Neural cell (in vitro differentiated cells): ENCODE results near the gene GPR152. TPM values are rescaled to one million over a fixed set of nuclear protein-coding genes. Genes with fewer than 3 reads are reported as not detected.
"Not testable (repeated sequence)": the region's sequence is repeated elsewhere in the genome, so short reads cannot be mapped to it uniquely, and the experiment has no call there.

Experiments
- H2AFZ ChIP-seq: fragments of 200-600, 300-800 bp; sonication (generic), shearing (Covaris generic); 2 replicates; pipeline ENCODE4 v1.6.0; 2014; ENCODE audit warnings: low read depth, mild to moderate bottlenecking, antibody characterized with exemption, low read length, moderate library complexity
- H3F3A ChIP-seq: fragments of 200-600 bp; shearing (Covaris generic); 2 replicates; pipeline ENCODE4 v1.6.1; 2016; ENCODE audit warnings: mild to moderate bottlenecking, moderate library complexity, mixed read lengths, antibody characterized with exemption, low read length; ENCODE audit not compliant: insufficient read depth, poor library complexity, severe bottlenecking
- H3K27ac ChIP-seq: fragments of 200-600, 300-800 bp; sonication (generic), shearing (Covaris generic); 2 replicates; pipeline ENCODE4 v1.5.1; 2014; ENCODE audit warnings: mild to moderate bottlenecking, low read length, moderate library complexity
- H3K27me3 ChIP-seq: fragments of 300-800, 200-600 bp; sonication (generic), shearing (Covaris generic); 2 replicates; pipeline ENCODE4 v1.6.0; 2014; ENCODE audit warnings: mild to moderate bottlenecking, low read depth, low read length, moderate library complexity; ENCODE audit not compliant: insufficient read depth
- H3K36me3 ChIP-seq: fragments of 300-800, 200-600 bp; sonication (generic), shearing (Covaris generic); 2 replicates; pipeline ENCODE4 v1.5.1; 2014; ENCODE audit warnings: mild to moderate bottlenecking, antibody characterized with exemption, low read length, moderate library complexity; ENCODE audit not compliant: insufficient read depth
- H3K4me2 ChIP-seq: fragments of 300-800, 200-600 bp; sonication (generic), shearing (Covaris generic); 2 replicates; pipeline ENCODE4 v1.6.0; 2014; ENCODE audit warnings: mild to moderate bottlenecking, low read length
- H3K4me3 ChIP-seq: fragments of 300-800, 200-600 bp; sonication (generic), shearing (Covaris generic); 2 replicates; pipeline ENCODE4 v1.5.1; 2014; ENCODE audit warnings: mild to moderate bottlenecking, low read length, moderate library complexity
- H3K79me2 ChIP-seq: fragments of 200-600 bp; shearing (Covaris generic); replicated peaks from 2 replicates; pipeline ENCODE4 v1.6.0; 2014; ENCODE audit warnings: mild to moderate bottlenecking, low read length, moderate library complexity; ENCODE audit not compliant: insufficient read depth
- H3K9ac ChIP-seq: fragments of 300-800, 200-600 bp; sonication (generic), shearing (Covaris generic); 2 replicates; pipeline ENCODE4 v1.6.1; 2016; ENCODE audit warnings: mild to moderate bottlenecking, low read length, mixed read lengths
- H3K9me2 ChIP-seq: fragments of 200-600 bp; shearing (Covaris generic); 2 replicates; pipeline ENCODE4 v1.6.1; 2016; ENCODE audit warnings: mild to moderate bottlenecking, low read length, mixed read lengths; ENCODE audit not compliant: insufficient read depth
- H3K9me3 ChIP-seq: fragments of 200-600, 300-800 bp; sonication (generic), shearing (Covaris generic); 2 replicates; pipeline ENCODE4 v1.6.1; 2016; ENCODE audit warnings: mild to moderate bottlenecking, mixed run types, low read length, moderate library complexity, mixed read lengths
- H4K20me1 ChIP-seq: fragments of 200-600 bp; shearing (Covaris generic); 2 replicates; pipeline ENCODE4 v1.6.1; 2016; ENCODE audit warnings: mild to moderate bottlenecking, mixed run types; ENCODE audit not compliant: insufficient read depth
- CTCF ChIP-seq: fragments of 450-650 bp; IDR thresholded peaks from 2 replicates; pipeline ENCODE4 v1.5.1; 2014; ENCODE audit warnings: antibody characterized with exemption, mild to moderate bottlenecking, moderate library complexity; ENCODE audit not compliant: poor library complexity, severe bottlenecking
- EP300 ChIP-seq: fragments of 450-650 bp; conservative IDR thresholded peaks from 2 replicates; pipeline ENCODE4 v1.6.1; 2014; ENCODE audit warnings: antibody characterized with exemption, mild to moderate bottlenecking, moderate library complexity; ENCODE audit not compliant: poor library complexity, severe bottlenecking
- EZH2 ChIP-seq: fragments of 200-600, 300-800 bp; shearing (Covaris generic), sonication (generic); IDR thresholded peaks from 2 replicates; pipeline ENCODE4 v1.6.1; 2014; ENCODE audit warnings: antibody characterized with exemption, low read length, borderline replicate concordance, mild to moderate bottlenecking; ENCODE audit not compliant: insufficient read depth, poor library complexity, severe bottlenecking
- MXI1 ChIP-seq: fragments of 450-650 bp; conservative IDR thresholded peaks from 2 replicates; pipeline ENCODE4 v1.6.1; 2014; ENCODE audit warnings: antibody characterized with exemption, mild to moderate bottlenecking; ENCODE audit not compliant: poor library complexity, severe bottlenecking
- POLR2AphosphoS5 ChIP-seq: IDR thresholded peaks from 2 replicates; pipeline ENCODE4 v1.6.1; 2012
- RAD21 ChIP-seq: fragments of 450-650 bp; conservative IDR thresholded peaks from 2 replicates; pipeline ENCODE4 v1.6.1; 2014; ENCODE audit warnings: antibody characterized with exemption, mild to moderate bottlenecking, moderate library complexity
- REST ChIP-seq: IDR thresholded peaks from 2 replicates; pipeline ENCODE4 v1.6.1; 2012; ENCODE audit warnings: borderline replicate concordance
- SMC3 ChIP-seq: fragments of 450-650 bp; conservative IDR thresholded peaks from 2 replicates; pipeline ENCODE4 v1.6.1; 2014; ENCODE audit warnings: antibody characterized with exemption, mild to moderate bottlenecking, moderate library complexity; ENCODE audit not compliant: poor library complexity
- TAF1 ChIP-seq: IDR thresholded peaks from 2 replicates; pipeline ENCODE4 v1.6.1; 2012; ENCODE audit warnings: low read depth
- polyA plus RNA-seq: library from polyadenylated mRNA; depleted of rRNA; stranded (reverse); fragments of >200 nt; gene quantifications from 2 replicates; pipeline ENCODE4 v1.2.3, GENCODE V29; 2014

The GPR152 gene
- polyA plus RNA-seq, 1 donor from 2014 or later: not detected

- no peaks in the 10 kb centered on the region for H3K36me3 ChIP-seq
- no peak for TF ChIP-seq POLR2AphosphoS5
- no peak for TF ChIP-seq SMC3
- TF ChIP-seq MXI1: no peak
- no peak for TF ChIP-seq EZH2
- no peak for TF ChIP-seq TAF1
- TF ChIP-seq RAD21: no peak
- TF ChIP-seq CTCF: no peak
- TF ChIP-seq REST: no peak
- TF ChIP-seq EP300: no peak
- H3K79me2 ChIP-seq: peaks cover 11% of the 10 kb centered on the region
- H2AFZ ChIP-seq: no peak overlapping the region
- H3K4me3 ChIP-seq: no peak overlapping the region
- no peaks in the 10 kb centered on the region for H3K9me2 ChIP-seq
- no peak overlapping the region for H3K9ac ChIP-seq
- no peak overlapping the region for H3K27ac ChIP-seq
- H3F3A ChIP-seq: no peaks in the 10 kb centered on the region
- no peaks in the 10 kb centered on the region for H3K9me3 ChIP-seq
- H3K4me2 ChIP-seq: no peak overlapping the region
- H4K20me1 ChIP-seq: no peaks in the 10 kb centered on the region
- no peaks in the 10 kb centered on the region for H3K27me3 ChIP-seq
Measured at GRCh38 chr11:67405196-67405567, 47.3 kb downstream of the GPR152 start.

- no peak overlapping the region for H3K9ac ChIP-seq
- H3F3A ChIP-seq: no peaks in the 10 kb centered on the region
- H3K9me2 ChIP-seq: no peaks in the 10 kb centered on the region
- H3K27me3 ChIP-seq: no peaks in the 10 kb centered on the region
- no peak overlapping the region for H3K4me3 ChIP-seq
- TF ChIP-seq CTCF (no peak), POLR2AphosphoS5 (no peak), EZH2 (no peak), REST (no peak), MXI1 (no peak), SMC3 (no peak), TAF1 (no peak), RAD21 (no peak), EP300 (no peak)
- no peaks in the 10 kb centered on the region for H3K9me3 ChIP-seq
- no peak overlapping the region for H2AFZ ChIP-seq
- peaks cover 11% of the 10 kb centered on the region for H3K79me2 ChIP-seq
- no peaks in the 10 kb centered on the region for H4K20me1 ChIP-seq
- no peak overlapping the region for H3K4me2 ChIP-seq
- no peak overlapping the region for H3K27ac ChIP-seq
- no peaks in the 10 kb centered on the region for H3K36me3 ChIP-seq
Measured at GRCh38 chr11:67404515-67405195, 47.9 kb downstream of the GPR152 start.

GRCh38 chr11:67403085-67403484 lies 49.4 kb downstream of the GPR152 start:
- not testable (repeated sequence) for H3K27me3 ChIP-seq, H4K20me1 ChIP-seq, H3K9ac ChIP-seq, H3K27ac ChIP-seq, H3K9me2 ChIP-seq, H3K9me3 ChIP-seq, H3K4me2 ChIP-seq, H3K36me3 ChIP-seq, H3K4me3 ChIP-seq, H3F3A ChIP-seq, H2AFZ ChIP-seq
- peaks cover 11% of the 10 kb centered on the region for H3K79me2 ChIP-seq
